Stimulated activated CD8-positive, alpha-beta memory T cell treated with anti-CD3 and anti-CD28 coated beads, Interleukin-4, amount 100 ng/mL, for 1 hour (primary cell): ENCODE measurements around the gene LAMP5.

Source experiments
- DNase-seq, 2 donors: peaks; one replicate each; pipeline ENCODE4 v3.0.0-alpha.2; 2020; ENCODE audit warnings: low read depth in 2 of 2, low spot score in 1 of 2

Gene LAMP5

GRCh38 chr20:9514461-9515213, at the start of gene LAMP5:
LAMP5 (plus strand) TSS chr20:9514590; CDS start chr20:9514853, 263 bp downstream.
- DNase-seq = no peak

- no peak for DNase-seq
These were observed 46.4 kb upstream of the LAMP5 start for GRCh38 chr20:9467995-9468394.

GRCh38 chr20:9474835-9475415, 39.5 kb upstream of the LAMP5 start:
- DNase-seq = no peak

- no peak for DNase-seq
These were observed 38.9 kb upstream of the LAMP5 start for GRCh38 chr20:9475456-9475855.

GRCh38 chr20:9476174-9476573, 38.2 kb upstream of the LAMP5 start:
- no peak for DNase-seq

GRCh38 chr20:9476637-9477036, 37.8 kb upstream of the LAMP5 start:
- DNase-seq = no peak

GRCh38 chr20:9478771-9479170, 35.6 kb upstream of the LAMP5 start:
- DNase-seq = no peak

- DNase-seq = no peak
These were observed 34.3 kb upstream of the LAMP5 start for GRCh38 chr20:9480066-9480465.

GRCh38 chr20:9482180-9482579, 32.2 kb upstream of the LAMP5 start:
- DNase-seq = no peak

GRCh38 chr20:9483131-9483530, 31.3 kb upstream of the LAMP5 start:
- DNase-seq = no peak

- DNase-seq = no peak
These were observed 28.6 kb upstream of the LAMP5 start for GRCh38 chr20:9485614-9486340.

GRCh38 chr20:9487231-9487630, 27.2 kb upstream of the LAMP5 start:
- no peak for DNase-seq

GRCh38 chr20:9488063-9488462, 26.3 kb upstream of the LAMP5 start:
- no peak for DNase-seq

- DNase-seq = no peak
These were observed 24.2 kb upstream of the LAMP5 start for GRCh38 chr20:9490161-9490560.

- DNase-seq = no peak
These were observed 23.8 kb upstream of the LAMP5 start for GRCh38 chr20:9490631-9491030.

GRCh38 chr20:9491324-9491723, 23.1 kb upstream of the LAMP5 start:
- no peak for DNase-seq

- no peak for DNase-seq
These were observed 22.3 kb upstream of the LAMP5 start for GRCh38 chr20:9492067-9492466.

- no peak for DNase-seq
These were observed 20.6 kb upstream of the LAMP5 start for GRCh38 chr20:9493803-9494202.

- DNase-seq = no peak
These were observed 18.7 kb upstream of the LAMP5 start for GRCh38 chr20:9495701-9496100.

- no peak for DNase-seq
These were observed 18.2 kb upstream of the LAMP5 start for GRCh38 chr20:9496155-9496554.

- no peak for DNase-seq
These were observed 16.1 kb upstream of the LAMP5 start for GRCh38 chr20:9498322-9498721.
